SK-N-SH (cell line): ENCODE measurements around the gene CPEB2. TPM values are rescaled to one million over a fixed set of nuclear protein-coding genes. Genes with fewer than 3 reads are reported as not detected.

Experiments used
- CTCF ChIA-PET: fragments of 300-600, 350-600 bp; formaldehyde crosslinking; extraction: SDS; loops from one replicate; lab custom pipeline; 2021; lab: Yijun Ruan, JAX
- POLR2A ChIA-PET: fragments of 350-600 bp; sonication (Branson Sonifier 250); formaldehyde crosslinking; extraction: SDS; loops from one replicate; lab custom pipeline; 2020; ENCODE audit warnings: antibody characterized with exemption, inconsistent platforms; lab: Yijun Ruan, JAX
- DNase-seq: peaks from one replicate; pipeline ENCODE4 v3.0.0; 2012
- H2AFZ ChIP-seq: fragments of 200-600 bp; sonication (generic); 2 replicates; pipeline ENCODE4 v1.8.1; 2016; ENCODE audit warnings: antibody characterized with exemption, mild to moderate bottlenecking, low read depth
- H3F3A ChIP-seq: fragments of 200-600 bp; sonication (generic); replicated peaks from 2 replicates; pipeline ENCODE3; 2016; ENCODE audit warnings: antibody characterized with exemption, mild to moderate bottlenecking; ENCODE audit not compliant: insufficient read depth
- H3K27ac ChIP-seq, 2 experiments: fragments of 200-500 bp in 1 of 2; fragments of 200-600 bp in 1 of 2; sonication (Bioruptor generic) in 1 of 2; sonication (generic), shearing (Covaris generic) in 1 of 2; 2 replicates each; pipeline versions ENCODE4 v1.5.1 to v1.6.1; 2014 to 2016; ENCODE audit warnings: low read depth in 2 of 2, inconsistent platforms in 1 of 2, low read length in 1 of 2, mild to moderate bottlenecking in 1 of 2, mixed read lengths in 1 of 2
- H3K27me3 ChIP-seq: fragments of 200-600 bp; sonication (generic), shearing (Covaris generic); 2 replicates; pipeline ENCODE4 v1.6.1; 2016; ENCODE audit warnings: mixed run types; ENCODE audit not compliant: insufficient read depth
- H3K36me3 ChIP-seq, 2 experiments: fragments of 200-500 bp in 1 of 2; fragments of 200-600 bp in 1 of 2; sonication (Bioruptor generic) in 1 of 2; sonication (generic) in 1 of 2; replicated peaks in 1 of 2; 2 replicates each; pipeline versions ENCODE3 to v1.5.1; 2014 to 2016; ENCODE audit warnings: low read length in 1 of 2, mild to moderate bottlenecking in 1 of 2; ENCODE audit not compliant: insufficient read depth in 2 of 2, control insufficient read depth in 1 of 2
- H3K4me1 ChIP-seq, 2 experiments: fragments of 200-500 bp in 1 of 2; fragments of 200-600 bp in 1 of 2; sonication (Bioruptor generic) in 1 of 2; sonication (generic), shearing (Covaris generic) in 1 of 2; 2 replicates each; pipeline versions ENCODE4 v1.5.1 to v1.6.1; 2014 to 2016; ENCODE audit warnings: low read depth in 1 of 2, low read length in 1 of 2, mixed run types in 1 of 2; ENCODE audit not compliant: insufficient read depth in 2 of 2, control insufficient read depth in 1 of 2
- H3K4me2 ChIP-seq: fragments of 200-600 bp; sonication (generic), shearing (Covaris generic); 2 replicates; pipeline ENCODE4 v1.6.1; 2017; ENCODE audit warnings: mixed run types
- H3K4me3 ChIP-seq, 2 experiments: fragments of 200-500 bp in 1 of 2; fragments of 200-600 bp in 1 of 2; sonication (Bioruptor generic) in 1 of 2; sonication (generic), shearing (Covaris generic) in 1 of 2; 2 replicates each; pipeline versions ENCODE4 v1.5.1 to v1.8.1; 2014 to 2016; ENCODE audit warnings: low read depth in 2 of 2, inconsistent platforms in 1 of 2, low read length in 1 of 2, mild to moderate bottlenecking in 1 of 2, mixed read lengths in 1 of 2, moderate library complexity in 1 of 2
- H3K79me2 ChIP-seq: fragments of 200-600 bp; sonication (generic); 2 replicates; pipeline ENCODE4 v1.8.1; 2017; ENCODE audit warnings: mild to moderate bottlenecking; ENCODE audit not compliant: insufficient read depth
- H3K9ac ChIP-seq: fragments of 200-600 bp; sonication (generic); 2 replicates; pipeline ENCODE4 v1.6.1; 2017; ENCODE audit warnings: mixed run types
- H3K9me2 ChIP-seq: fragments of 200-600 bp; sonication (generic); 2 replicates; pipeline ENCODE4 v1.6.1; 2017; ENCODE audit warnings: mixed run types
- H3K9me3 ChIP-seq: fragments of 200-600 bp; sonication (generic); 2 replicates; pipeline ENCODE4 v1.6.1; 2017; ENCODE audit warnings: mixed run types, mild to moderate bottlenecking, moderate library complexity
- H4K20me1 ChIP-seq: fragments of 200-600 bp; sonication (generic); 2 replicates; pipeline ENCODE4 v1.6.1; 2017; ENCODE audit warnings: mild to moderate bottlenecking, mixed run types; ENCODE audit not compliant: insufficient read depth
- EP300 ChIP-seq, 2 experiments: IDR thresholded peaks; 2 replicates each; pipeline versions ENCODE4 v1.4.0 to v1.6.1; 2012; ENCODE audit warnings: borderline replicate concordance in 1 of 2, low read depth in 1 of 2, low read length in 1 of 2
- FOXM1 ChIP-seq: IDR thresholded peaks from 2 replicates; pipeline ENCODE4 v1.4.0; 2012; ENCODE audit warnings: low read depth, mild to moderate bottlenecking
- GABPA ChIP-seq: IDR thresholded peaks from 2 replicates; pipeline ENCODE4 v1.4.0; 2012; ENCODE audit warnings: low read depth, mild to moderate bottlenecking
- JUND ChIP-seq: IDR thresholded peaks from 2 replicates; pipeline ENCODE4 v1.4.0; 2012
- SIN3A ChIP-seq: IDR thresholded peaks from 2 replicates; pipeline ENCODE4 v1.6.1; 2012; ENCODE audit warnings: low read depth, mild to moderate bottlenecking, low read length, moderate library complexity, borderline replicate concordance
- TCF12 ChIP-seq: IDR thresholded peaks from 2 replicates; pipeline ENCODE4 v1.4.0; 2012
- WGBS: methylation state at CpG from one replicate; pipeline ENCODE4 v1.1.6; 2017; ENCODE audit warnings: low lambda C conversion rate; 5-methylcytosine and 5-hydroxymethylcytosine counted together
- polyA plus RNA-seq, 3 experiments: library from polyadenylated mRNA; depleted of rRNA; stranded (reverse); fragments of >200 nt; gene quantifications; 2 replicates each; pipeline ENCODE4 v1.2.3, GENCODE V29; 2012
- TF ChIP-seq, protein P1 (sequence below): IDR thresholded peaks from 2 replicates; pipeline ENCODE4; 2012
- TF ChIP-seq, protein P2 (sequence below): fragments of 200-600 bp; sonication (generic); IDR thresholded peaks from 2 replicates; pipeline ENCODE4 v1.6.1; 2017; ENCODE audit warnings: antibody characterized with exemption, mild to moderate bottlenecking, moderate library complexity
- TF ChIP-seq, protein P3 (sequence below): fragments of 150-350 bp; IDR thresholded peaks from 2 replicates; pipeline ENCODE4 v1.6.1; 2016; ENCODE audit warnings: mild to moderate bottlenecking, low read depth, low read length

CPEB2 gene
- polyA plus RNA-seq, 1 of the 3 experiments (the other 2 are of a cell fraction) = 2.1 TPM

DNA sequence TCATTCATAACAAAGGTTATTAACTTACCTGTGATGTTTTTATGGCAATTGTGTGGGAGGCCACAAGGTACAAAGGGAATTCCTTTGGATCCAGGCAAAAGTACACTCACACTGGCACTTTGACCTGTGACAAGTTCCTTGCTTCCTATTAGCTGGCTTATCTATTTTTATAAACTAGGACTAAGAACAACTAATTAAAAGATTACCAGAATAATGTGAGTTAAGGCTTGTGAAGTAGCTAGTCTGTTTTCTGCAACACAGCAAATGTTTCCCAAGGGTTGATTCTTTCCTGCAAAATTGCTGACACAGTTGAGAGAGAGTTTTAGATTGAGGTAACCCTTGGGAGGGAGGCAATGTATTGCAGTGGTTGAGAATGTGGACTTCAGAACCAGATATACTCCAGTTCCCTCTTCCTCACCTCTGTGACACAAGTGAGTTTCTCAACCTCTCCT lies 107.9 kb downstream of the CPEB2 start:
- Histone ChIP-seq H3K36me3 (no peaks in the 10 kb centered on the region), H3K4me2 (no peak overlapping the region), H4K20me1 (no peaks in the 10 kb centered on the region), H3K9me2 (no peaks in the 10 kb centered on the region)
- DNase-seq = no peak
- POLR2A ChIA-PET = no interaction called here
- no peak for TF ChIP-seq SIN3A
- no peak for TF ChIP-seq EP300 (IDR thresholded peaks at IDR 0.05; ENCODE audit: borderline replicate concordance in 1 of 2, low read depth in 1 of 2, low read length in 1 of 2)
- TF ChIP-seq, all 33 proteins: peak for 0
- Histone ChIP-seq H3K9me3 (no peaks in the 10 kb centered on the region), H3K4me1 (no peaks in the 10 kb centered on the region), H2AFZ (no peak overlapping the region), H3K79me2 (no peaks in the 10 kb centered on the region), H3F3A (no peaks in the 10 kb centered on the region), H3K27ac (no peak overlapping the region), H3K9ac (no peak overlapping the region), H3K4me3 (no peak overlapping the region), H3K27me3 (no peaks in the 10 kb centered on the region)
- CTCF ChIA-PET = no interaction called here

DNA sequence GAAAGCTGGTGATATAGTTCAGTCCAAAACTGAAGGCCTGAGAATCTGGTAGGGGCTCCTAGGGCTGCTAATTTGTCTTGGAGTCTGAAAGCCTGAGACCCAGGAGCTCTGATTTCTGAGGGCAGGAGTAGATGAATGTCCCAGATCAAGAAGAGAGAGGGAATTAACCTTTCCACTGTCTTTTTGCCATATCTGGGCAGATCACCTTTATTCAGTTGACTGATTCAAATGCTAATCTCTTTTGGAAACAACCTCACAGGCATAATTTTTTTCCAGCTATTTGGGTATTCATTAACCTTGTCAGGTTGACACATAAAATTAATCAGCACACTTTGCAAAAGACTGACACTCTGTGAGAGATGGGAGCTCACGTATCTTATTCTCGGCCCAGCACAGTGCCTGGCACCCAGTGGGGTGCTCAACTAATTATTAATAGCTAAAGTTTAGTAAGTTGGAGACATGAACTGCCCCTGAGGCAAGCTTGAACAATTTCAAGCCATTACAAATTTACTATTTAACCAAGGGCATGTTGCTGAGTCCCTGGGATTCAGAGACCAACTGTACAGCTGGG lies 114.3 kb downstream of the CPEB2 start:
- POLR2A ChIA-PET = no interaction called here
- no peak for DNase-seq
- no peaks in the 10 kb centered on the region for H3K9me3 ChIP-seq
- no peak overlapping the region for H3K27ac ChIP-seq
- no peak overlapping the region for H3K4me2 ChIP-seq
- H3K27me3 ChIP-seq = no peaks in the 10 kb centered on the region
- no peak overlapping the region for H2AFZ ChIP-seq
- no peaks in the 10 kb centered on the region for H3F3A ChIP-seq
- H3K36me3 ChIP-seq = no peaks in the 10 kb centered on the region
- H3K9ac ChIP-seq = no peak overlapping the region
- no peaks in the 10 kb centered on the region for H3K79me2 ChIP-seq
- H3K9me2 ChIP-seq = no peaks in the 10 kb centered on the region
- 33% methylated on average over 2 of the region's 2 CpGs for WGBS
- CTCF ChIA-PET = no interaction called here
- no peaks in the 10 kb centered on the region for H3K4me1 ChIP-seq
- H3K4me3 ChIP-seq = no peak overlapping the region
- H4K20me1 ChIP-seq = no peaks in the 10 kb centered on the region
- TF ChIP-seq TCF12 = no peak
- TF ChIP-seq FOXM1 = no peak
- no peak for TF ChIP-seq GABPA
- TF ChIP-seq, protein P1, sequence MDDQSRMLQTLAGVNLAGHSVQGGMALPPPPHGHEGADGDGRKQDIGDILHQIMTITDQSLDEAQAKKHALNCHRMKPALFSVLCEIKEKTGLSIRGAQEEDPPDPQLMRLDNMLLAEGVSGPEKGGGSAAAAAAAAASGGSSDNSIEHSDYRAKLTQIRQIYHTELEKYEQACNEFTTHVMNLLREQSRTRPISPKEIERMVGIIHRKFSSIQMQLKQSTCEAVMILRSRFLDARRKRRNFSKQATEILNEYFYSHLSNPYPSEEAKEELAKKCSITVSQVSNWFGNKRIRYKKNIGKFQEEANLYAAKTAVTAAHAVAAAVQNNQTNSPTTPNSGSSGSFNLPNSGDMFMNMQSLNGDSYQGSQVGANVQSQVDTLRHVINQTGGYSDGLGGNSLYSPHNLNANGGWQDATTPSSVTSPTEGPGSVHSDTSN = no peak
- TF ChIP-seq JUND = no peak
- TF ChIP-seq, protein P2, sequence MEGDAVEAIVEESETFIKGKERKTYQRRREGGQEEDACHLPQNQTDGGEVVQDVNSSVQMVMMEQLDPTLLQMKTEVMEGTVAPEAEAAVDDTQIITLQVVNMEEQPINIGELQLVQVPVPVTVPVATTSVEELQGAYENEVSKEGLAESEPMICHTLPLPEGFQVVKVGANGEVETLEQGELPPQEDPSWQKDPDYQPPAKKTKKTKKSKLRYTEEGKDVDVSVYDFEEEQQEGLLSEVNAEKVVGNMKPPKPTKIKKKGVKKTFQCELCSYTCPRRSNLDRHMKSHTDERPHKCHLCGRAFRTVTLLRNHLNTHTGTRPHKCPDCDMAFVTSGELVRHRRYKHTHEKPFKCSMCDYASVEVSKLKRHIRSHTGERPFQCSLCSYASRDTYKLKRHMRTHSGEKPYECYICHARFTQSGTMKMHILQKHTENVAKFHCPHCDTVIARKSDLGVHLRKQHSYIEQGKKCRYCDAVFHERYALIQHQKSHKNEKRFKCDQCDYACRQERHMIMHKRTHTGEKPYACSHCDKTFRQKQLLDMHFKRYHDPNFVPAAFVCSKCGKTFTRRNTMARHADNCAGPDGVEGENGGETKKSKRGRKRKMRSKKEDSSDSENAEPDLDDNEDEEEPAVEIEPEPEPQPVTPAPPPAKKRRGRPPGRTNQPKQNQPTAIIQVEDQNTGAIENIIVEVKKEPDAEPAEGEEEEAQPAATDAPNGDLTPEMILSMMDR = no peak
- TF ChIP-seq, protein P3, sequence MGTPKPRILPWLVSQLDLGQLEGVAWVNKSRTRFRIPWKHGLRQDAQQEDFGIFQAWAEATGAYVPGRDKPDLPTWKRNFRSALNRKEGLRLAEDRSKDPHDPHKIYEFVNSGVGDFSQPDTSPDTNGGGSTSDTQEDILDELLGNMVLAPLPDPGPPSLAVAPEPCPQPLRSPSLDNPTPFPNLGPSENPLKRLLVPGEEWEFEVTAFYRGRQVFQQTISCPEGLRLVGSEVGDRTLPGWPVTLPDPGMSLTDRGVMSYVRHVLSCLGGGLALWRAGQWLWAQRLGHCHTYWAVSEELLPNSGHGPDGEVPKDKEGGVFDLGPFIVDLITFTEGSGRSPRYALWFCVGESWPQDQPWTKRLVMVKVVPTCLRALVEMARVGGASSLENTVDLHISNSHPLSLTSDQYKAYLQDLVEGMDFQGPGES = no peak
